OCI-LY7 (cell line): ENCODE data around the gene HIP1. TPM values are rescaled to one million over a fixed set of nuclear protein-coding genes. Genes with fewer than 3 reads are reported as not detected.

Source experiments
- BruUV-seq: library from RNA; stranded (reverse); fragments of 400-500 nt; replicated peaks from 2 replicates; lab custom pipeline; 2021; lab: Mats Ljungman, UMichigan
- CTCF ChIA-PET: fragments of 300-600 bp; sonication (Branson Sonifier 250); formaldehyde crosslinking; loops from one replicate; lab custom pipeline; 2022; ENCODE audit warnings: antibody characterized with exemption; ENCODE audit not compliant: unreplicated experiment; lab: Charles Lee
- POLR2A ChIA-PET: fragments of 300-600 bp; sonication (Branson Sonifier 250); formaldehyde crosslinking; loops from one replicate; lab custom pipeline; 2022; ENCODE audit warnings: antibody characterized with exemption; lab: Charles Lee
- DNase-seq: peaks from one replicate; pipeline ENCODE4 v3.0.0-alpha.2; 2015; ENCODE audit warnings: low spot score
- H2AFZ ChIP-seq: fragments of 200-600 bp; sonication (generic), shearing (Covaris generic); 2 replicates; pipeline ENCODE4 v1.6.1; 2014; ENCODE audit warnings: mild to moderate bottlenecking, antibody characterized with exemption, low read length, moderate library complexity
- H3K27ac ChIP-seq: fragments of 200-600 bp; sonication (generic); 2 replicates; pipeline ENCODE4 v1.5.1; 2014; ENCODE audit warnings: mixed run types, low read depth, mild to moderate bottlenecking, moderate library complexity, low read length, inconsistent platforms; ENCODE audit not compliant: poor library complexity, severe bottlenecking
- H3K36me3 ChIP-seq: fragments of 200-600 bp; sonication (generic); 2 replicates; pipeline ENCODE4 v1.6.1; 2014; ENCODE audit warnings: mild to moderate bottlenecking, antibody characterized with exemption, low read length, moderate library complexity, mixed read lengths; ENCODE audit not compliant: insufficient read depth
- H3K4me1 ChIP-seq: fragments of 200-600 bp; sonication (generic); 2 replicates; pipeline ENCODE4 v1.5.1; 2014; ENCODE audit warnings: mild to moderate bottlenecking, low read length; ENCODE audit not compliant: insufficient read depth, poor library complexity, severe bottlenecking
- H3K4me2 ChIP-seq: fragments of 200-600 bp; sonication (generic); 2 replicates; pipeline ENCODE4 v1.6.1; 2014; ENCODE audit warnings: mild to moderate bottlenecking, low read length
- H3K4me3 ChIP-seq: fragments of 200-600 bp; sonication (generic); 2 replicates; pipeline ENCODE4 v1.5.1; 2014; ENCODE audit warnings: mild to moderate bottlenecking, low read depth, low read length; ENCODE audit not compliant: poor library complexity, severe bottlenecking
- H3K79me2 ChIP-seq: fragments of 200-600 bp; sonication (generic); 2 replicates; pipeline ENCODE4 v1.6.1; 2016; ENCODE audit warnings: low read depth, mild to moderate bottlenecking, low read length, moderate library complexity, mixed read lengths; ENCODE audit not compliant: insufficient read depth
- H3K9me2 ChIP-seq: fragments of 200-600 bp; sonication (generic); 2 replicates; pipeline ENCODE4 v1.6.1; 2016; ENCODE audit warnings: mild to moderate bottlenecking, low read length, mixed read lengths; ENCODE audit not compliant: insufficient read depth
- H3K9me3 ChIP-seq: fragments of 200-600 bp; sonication (generic); 2 replicates; pipeline ENCODE4 v1.6.1; 2014; ENCODE audit warnings: mild to moderate bottlenecking, mixed run types, low read length, mixed read lengths
- H4K20me1 ChIP-seq: fragments of 200-600 bp; sonication (generic); 2 replicates; pipeline ENCODE4 v1.6.1; 2014; ENCODE audit warnings: mild to moderate bottlenecking, antibody characterized with exemption, low read length, moderate library complexity, mixed read lengths; ENCODE audit not compliant: insufficient read depth
- EZH2phosphoT487 ChIP-seq: fragments of 200-600 bp; sonication (generic); IDR thresholded peaks from 2 replicates; pipeline ENCODE4 v1.6.1; 2018; ENCODE audit warnings: low read depth, borderline replicate concordance, mild to moderate bottlenecking, mixed run types, antibody characterized with exemption, low read length, moderate library complexity, mixed read lengths
- intact Hi-C: fragments of 100-400 bp; cut with micrococcal nuclease; formaldehyde crosslinking; loops from one replicate; pipeline ENCODE4 v1.10.0; 2022; ENCODE audit not compliant: unreplicated experiment
- total RNA-seq, 2 experiments: library from RNA; depleted of rRNA in 1 of 2; stranded (reverse); fragments of >200 nt in 1 of 2; shearing (Covaris generic) in 1 of 2; gene quantifications; 2 replicates each; pipeline ENCODE4 v1.2.3, GENCODE V29; 2014 to 2022
- TF ChIP-seq, protein P1 (sequence below): fragments of 200-600 bp; sonication (generic); conservative IDR thresholded peaks from 2 replicates; pipeline ENCODE4 v1.5.1; 2014; ENCODE audit warnings: mild to moderate bottlenecking, antibody characterized with exemption, low read length, moderate library complexity, mixed read lengths

The HIP1 gene
- total RNA-seq, 2 experiments from 2014 or later, result 15.0 to 27.8 TPM

DNA sequence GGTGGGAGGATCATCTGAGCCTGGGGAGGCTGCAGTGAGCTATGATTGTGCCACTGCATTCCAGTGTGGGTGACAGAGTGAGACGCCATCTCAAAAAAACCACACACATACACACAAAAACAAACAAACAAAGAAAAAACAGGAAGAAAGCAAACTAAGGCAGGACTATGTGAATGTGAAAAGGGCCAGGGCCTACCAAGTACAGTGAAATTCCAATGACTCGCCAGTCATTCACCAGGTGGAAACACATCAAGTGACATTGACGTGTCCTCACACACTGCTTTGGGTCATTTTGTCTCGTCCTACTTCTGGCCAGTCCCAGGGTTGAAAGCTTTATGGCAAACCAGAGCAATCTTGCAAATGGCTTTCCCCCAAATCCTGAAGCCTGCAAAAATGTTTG is 79.9 kb downstream of the HIP1 start:
- H2AFZ ChIP-seq, result no peak overlapping the region
- intact Hi-C loops, result no loop called here
- no peak for DNase-seq
- H3K9me2 ChIP-seq, result no peaks in the 10 kb centered on the region
- H3K4me2 ChIP-seq, result no peak overlapping the region
- no peaks in the 10 kb centered on the region; the same call in none of the 2 replicates for H3K36me3 ChIP-seq
- no peaks in the 10 kb centered on the region for H3K79me2 ChIP-seq
- peaks cover 33% of the 10 kb centered on the region for H3K4me1 ChIP-seq
- no TSS peak for BruUV-seq
- ChIA-PET POLR2A (interaction anchor here (0.5 to 0.6 kb wide), 2 partner anchors 18 to 606 kb away, joined by 3 read pairs; no protein-coding TSS in a partner anchor), CTCF (no interaction called here)
- H3K9me3 ChIP-seq, result no peaks in the 10 kb centered on the region
- no peaks in the 10 kb centered on the region for H4K20me1 ChIP-seq
- TF ChIP-seq, protein P1, sequence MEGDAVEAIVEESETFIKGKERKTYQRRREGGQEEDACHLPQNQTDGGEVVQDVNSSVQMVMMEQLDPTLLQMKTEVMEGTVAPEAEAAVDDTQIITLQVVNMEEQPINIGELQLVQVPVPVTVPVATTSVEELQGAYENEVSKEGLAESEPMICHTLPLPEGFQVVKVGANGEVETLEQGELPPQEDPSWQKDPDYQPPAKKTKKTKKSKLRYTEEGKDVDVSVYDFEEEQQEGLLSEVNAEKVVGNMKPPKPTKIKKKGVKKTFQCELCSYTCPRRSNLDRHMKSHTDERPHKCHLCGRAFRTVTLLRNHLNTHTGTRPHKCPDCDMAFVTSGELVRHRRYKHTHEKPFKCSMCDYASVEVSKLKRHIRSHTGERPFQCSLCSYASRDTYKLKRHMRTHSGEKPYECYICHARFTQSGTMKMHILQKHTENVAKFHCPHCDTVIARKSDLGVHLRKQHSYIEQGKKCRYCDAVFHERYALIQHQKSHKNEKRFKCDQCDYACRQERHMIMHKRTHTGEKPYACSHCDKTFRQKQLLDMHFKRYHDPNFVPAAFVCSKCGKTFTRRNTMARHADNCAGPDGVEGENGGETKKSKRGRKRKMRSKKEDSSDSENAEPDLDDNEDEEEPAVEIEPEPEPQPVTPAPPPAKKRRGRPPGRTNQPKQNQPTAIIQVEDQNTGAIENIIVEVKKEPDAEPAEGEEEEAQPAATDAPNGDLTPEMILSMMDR, result no peak
- TF ChIP-seq EZH2phosphoT487, result no peak
- H3K27ac ChIP-seq, result no peak overlapping the region
- H3K4me3 ChIP-seq, result no peak overlapping the region

DNA sequence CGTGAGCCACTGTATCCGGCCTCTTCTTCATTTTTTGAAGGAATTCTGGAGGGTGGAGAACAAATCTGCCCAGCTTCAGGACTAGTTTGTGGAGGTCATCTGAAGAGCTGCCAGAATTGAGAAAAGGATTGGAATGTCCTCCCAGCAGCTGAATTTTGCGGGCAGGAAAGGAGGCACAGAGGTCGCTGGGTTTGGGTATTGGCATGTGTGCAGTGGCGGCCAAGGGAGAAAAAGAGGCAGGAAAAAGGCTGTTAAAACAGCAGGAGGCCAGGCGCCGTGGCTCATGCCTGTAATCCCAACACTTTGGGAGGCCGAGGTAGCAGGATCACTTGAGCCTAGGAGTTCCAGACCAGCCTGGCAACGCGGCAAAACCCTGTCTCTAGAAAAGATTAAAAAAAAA is 80.4 kb downstream of the HIP1 start:
- peaks cover 29% of the 10 kb centered on the region for H3K4me1 ChIP-seq
- BruUV-seq, result no TSS peak
- POLR2A ChIA-PET, result interaction anchor here (0.5 to 1.3 kb wide), 3 partner anchors 14 to 607 kb away, joined by 3 to 8 read pairs (median 3); no protein-coding TSS in a partner anchor
- no peaks in the 10 kb centered on the region for H4K20me1 ChIP-seq
- intact Hi-C loops, result no loop called here
- H2AFZ ChIP-seq, result no peak overlapping the region
- no peaks in the 10 kb centered on the region; the same call in none of the 2 replicates for H3K36me3 ChIP-seq
- no peak overlapping the region for H3K4me3 ChIP-seq
- no peak for DNase-seq
- no peak overlapping the region for H3K4me2 ChIP-seq
- no peaks in the 10 kb centered on the region for H3K79me2 ChIP-seq
- no peak overlapping the region for H3K27ac ChIP-seq
- CTCF ChIA-PET, result no interaction called here
- H3K9me2 ChIP-seq, result no peaks in the 10 kb centered on the region
- no peak for TF ChIP-seq EZH2phosphoT487
- TF ChIP-seq, protein P1, result no peak
- H3K9me3 ChIP-seq, result no peaks in the 10 kb centered on the region

DNA sequence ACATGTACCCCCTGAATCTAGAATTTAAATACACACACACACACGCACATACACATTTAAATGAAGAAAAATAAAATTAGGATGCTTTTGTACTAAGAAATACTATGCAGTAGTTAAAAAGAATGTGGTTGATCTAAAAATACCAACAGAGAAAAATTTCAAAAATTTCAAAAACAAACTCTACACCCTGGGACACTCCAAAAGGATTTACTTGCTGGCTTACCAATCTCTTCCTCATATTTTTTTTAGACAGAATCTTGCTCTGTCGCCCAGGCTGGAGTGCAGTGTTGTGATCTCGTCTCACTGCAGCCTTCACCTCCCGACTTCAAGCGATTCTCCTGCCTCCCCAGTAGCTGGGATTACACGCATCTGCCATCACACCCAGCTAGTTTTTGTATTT is 80.9 kb downstream of the HIP1 start:
- H3K36me3 ChIP-seq, result peaks cover 3% of the 10 kb centered on the region
- no peak for DNase-seq
- no peak overlapping the region for H3K4me2 ChIP-seq
- POLR2A ChIA-PET, result interaction anchor here (1.3 kb wide), 1 partner anchor 14 kb away, joined by 8 read pairs; no protein-coding TSS in a partner anchor
- H4K20me1 ChIP-seq, result no peaks in the 10 kb centered on the region
- H3K4me3 ChIP-seq, result no peak overlapping the region
- H3K9me3 ChIP-seq, result no peaks in the 10 kb centered on the region
- H3K27ac ChIP-seq, result no peak overlapping the region
- H3K9me2 ChIP-seq, result no peaks in the 10 kb centered on the region
- intact Hi-C loops, result no loop called here
- BruUV-seq, result no TSS peak
- TF ChIP-seq EZH2phosphoT487, result no peak
- TF ChIP-seq, protein P1, result no peak
- H3K4me1 ChIP-seq, result peaks cover 24% of the 10 kb centered on the region
- H2AFZ ChIP-seq, result no peak overlapping the region
- H3K79me2 ChIP-seq, result no peaks in the 10 kb centered on the region
- CTCF ChIA-PET, result no interaction called here
